ENCODE results near the gene KRT16. TPM values are rescaled to one million over a fixed set of nuclear protein-coding genes. Genes with fewer than 3 reads are reported as not detected.
"Not testable (repeated sequence)": the region's sequence is repeated elsewhere in the genome, so short reads cannot be mapped to it uniquely, and the experiment has no call there.

Gene KRT16
- total and polyA plus RNA-seq, 9 donors = 1.0 TPM; not detected in 8

GRCh38 chr17:41613277-41614082 is 913 bp upstream of the KRT16 start:
- H3K36me3 ChIP-seq = no peaks in the 10 kb centered on the region
- no peak for DNase-seq
- TF ChIP-seq EP300 (IDR thresholded peaks at IDR 0.05) = no peak
- no peak for TF ChIP-seq POLR2A (IDR thresholded peaks at IDR 0.05)
- no peak for TF ChIP-seq CTCF (IDR thresholded peaks at IDR 0.05)
- 75 to 87% (median 82%) methylated on average over 11 of the region's 11 CpGs for WGBS, 3 donors
- H3K9me3 ChIP-seq = no peaks in the 10 kb centered on the region
- intact Hi-C loops (cut with DNase I) = no loop called here
- H3K27me3 ChIP-seq = no peaks in the 10 kb centered on the region
- H3K4me1 ChIP-seq (ENCODE audit: insufficient read depth) = no peaks in the 10 kb centered on the region
- H3K4me3 ChIP-seq = no peak overlapping the region
- no peak overlapping the region for H3K27ac ChIP-seq

GRCh38 chr17:41610965-41611640 is 1.5 kb downstream of the KRT16 start:
- Histone ChIP-seq H3K4me1 (ENCODE audit: insufficient read depth) (no peaks in the 10 kb centered on the region), H3K9me3 (no peaks in the 10 kb centered on the region), H3K36me3 (no peaks in the 10 kb centered on the region), H3K27ac (no peak overlapping the region), H3K4me3 (no peak overlapping the region), H3K27me3 (no peaks in the 10 kb centered on the region)
- DNase-seq = no peak
- 87 to 92% (median 90%) methylated on average over 25 of the region's 25 CpGs for WGBS, 3 donors
- intact Hi-C loops (cut with DNase I) = no loop called here
- no peak for TF ChIP-seq POLR2A (IDR thresholded peaks at IDR 0.05)

GRCh38 chr17:41610061-41610517 is 2.5 kb downstream of the KRT16 start:
- DNase-seq; H3K4me3 ChIP-seq; H3K9me3 ChIP-seq; intact Hi-C loops (cut with DNase I); H3K36me3 ChIP-seq; H3K4me1 ChIP-seq (ENCODE audit: insufficient read depth); H3K27me3 ChIP-seq; H3K27ac ChIP-seq: not testable (repeated sequence)
- 4 to 19% (median 16%) methylated on average over 10 of the region's 10 CpGs for WGBS, 3 donors

- 68 to 95% (median 70%) methylated on average over 4 of the region's 4 CpGs for WGBS, 3 donors
Measured at GRCh38 chr17:41606930-41607329, 5.6 kb downstream of the KRT16 start.

GRCh38 chr17:41602524-41602923 is 10.0 kb downstream of the KRT16 start:
- H3K36me3 ChIP-seq = no peaks in the 10 kb centered on the region
- no peaks in the 10 kb centered on the region for H3K9me3 ChIP-seq
- WGBS, 3 donors = 53 to 59% (median 58%) methylated on average over 2 of the region's 2 CpGs
- H3K4me3 ChIP-seq = no peak overlapping the region
- intact Hi-C loops (cut with DNase I) = loop anchor here in 1 of 4 donors (2.0 kb wide), 1 partner anchor 20 kb away; no protein-coding TSS in a partner anchor
- TF ChIP-seq POLR2A (IDR thresholded peaks at IDR 0.05) (no peak), EP300 (IDR thresholded peaks at IDR 0.05) (no peak), CTCF (IDR thresholded peaks at IDR 0.05) (no peak)
- no peak for DNase-seq
- no peaks in the 10 kb centered on the region for H3K27me3 ChIP-seq
- H3K27ac ChIP-seq = no peak overlapping the region
- H3K4me1 ChIP-seq (ENCODE audit: insufficient read depth) = no peaks in the 10 kb centered on the region

More at GRCh38 chr17:41606930-41607329, 5.6 kb downstream of the KRT16 start:
- H3K36me3 ChIP-seq; DNase-seq; H3K4me3 ChIP-seq; H3K27ac ChIP-seq; H3K27me3 ChIP-seq; H3K9me3 ChIP-seq; H3K4me1 ChIP-seq (ENCODE audit: insufficient read depth); intact Hi-C loops (cut with DNase I): not testable (repeated sequence)

GRCh38 chr17:41600318-41600717 is 12.2 kb downstream of the KRT16 start:
- intact Hi-C loops (cut with DNase I) = no loop called here
- no peak for DNase-seq
- Histone ChIP-seq H3K27ac (no peak overlapping the region), H3K4me3 (no peak overlapping the region), H3K4me1 (ENCODE audit: insufficient read depth) (no peaks in the 10 kb centered on the region), H3K9me3 (no peaks in the 10 kb centered on the region), H3K27me3 (no peaks in the 10 kb centered on the region), H3K36me3 (no peaks in the 10 kb centered on the region)
- TF ChIP-seq CTCF (IDR thresholded peaks at IDR 0.05) (no peak), EP300 (IDR thresholded peaks at IDR 0.05) (no peak), POLR2A (IDR thresholded peaks at IDR 0.05) (no peak)
- 63 to 68% (median 66%) methylated on average over 4 of the region's 4 CpGs for WGBS, 3 donors
